Psoas muscle (tissue), 8 donors: ENCODE data around the gene RCHY1. TPM values are rescaled to one million over a fixed set of nuclear protein-coding genes. Genes with fewer than 3 reads are reported as not detected.
"Not testable (repeated sequence)": the region's sequence is repeated elsewhere in the genome, so short reads cannot be mapped to it uniquely, and the experiment has no call there.

Experiments used
- ATAC-seq, 4 donors: fragments of 200-7000 bp; cut with Tn5 transposase; one replicate each; pipeline ENCODE4 v1.9.1; 2020; ENCODE audit warnings: moderate library complexity in 3 of 4, mild to moderate bottlenecking in 2 of 4
- DNase-seq, 2 donors: peaks; one replicate each; pipeline ENCODE4 v3.0.0-alpha.2; 2020
- H3K27ac ChIP-seq: fragments of 200-600 bp; one replicate; pipeline ENCODE4 v1.8.0; 2022
- H3K27me3 ChIP-seq, 3 donors: fragments of 200-600 bp in 1 of 3; one replicate each; pipeline versions ENCODE4 v1.6.1 to v1.8.0; 2013 to 2022; ENCODE audit warnings: low read length in 2 of 3, mild to moderate bottlenecking in 2 of 3, moderate library complexity in 1 of 3; ENCODE audit not compliant: insufficient read depth in 3 of 3
- H3K36me3 ChIP-seq, 2 donors: fragments of 200-600 bp in 1 of 2; one replicate each; pipeline versions ENCODE4 v1.6.1 to v1.8.0; 2013 to 2022; ENCODE audit warnings: low read depth in 1 of 2, mild to moderate bottlenecking in 1 of 2, moderate library complexity in 1 of 2; ENCODE audit not compliant: insufficient read depth in 1 of 2
- H3K4me1 ChIP-seq: fragments of 200-600 bp; one replicate; pipeline ENCODE4 v1.8.0; 2022
- H3K4me3 ChIP-seq: fragments of 200-600 bp; one replicate; pipeline ENCODE4 v1.8.0; 2022; ENCODE audit warnings: mild to moderate bottlenecking
- H3K9me3 ChIP-seq: fragments of 200-600 bp; one replicate; pipeline ENCODE4 v1.8.0; 2022
- CTCF ChIP-seq: fragments of 200-600 bp; IDR thresholded peaks from one replicate; pipeline ENCODE4 v1.8.0; 2022; ENCODE audit warnings: antibody characterized with exemption
- WGBS, 3 donors: extraction: QIAGEN DNeasy Blood & Tissue Kit; methylation state at CpG; one replicate each; pipeline versions ENCODE4 v1.1.6 to v1.1.7; 2013; 5-methylcytosine and 5-hydroxymethylcytosine counted together
- intact Hi-C, 2 donors: fragments of 100-400 bp; cut with DNase I; formaldehyde crosslinking; loops; one replicate each; pipeline versions ENCODE4 v1.11.0 to v1.14.2; 2022
- polyA plus RNA-seq, 3 donors: library from polyadenylated mRNA; stranded (reverse); fragments of 200-250 nt; gene quantifications; one replicate each; pipeline ENCODE4 v1.2.3, GENCODE V29; 2013
- total RNA-seq, 4 donors: library from RNA; stranded (reverse); fragmentation: NEBNext Ultra II Directional in 2 of 4; extraction: Animal tissue kit (Norgen Biotek cat#: 25700) in 2 of 4; gene quantifications; one replicate each; pipeline versions ENCODE4 v1.2.1 to v1.2.4, GENCODE V29; 2021 to 2023
- donor health status: healthy with polysubstance abuse.
- donor health status: DM: no; HTN: no; CAD: no; lungs with moderate emphysema.
- donor health status: Bipolar disorder and iron deficiency.
- donor health status: healthy.
- donor health status: DM: yes; HTN: yes; CAD: no.
- donor health status: DM: no; HTN: no; CAD: no.
- donor health status: DM: no; HTN: no; CAD: no.
- donor health status: DM: yes; HTN: yes; CAD: no.

The RCHY1 gene
- total and polyA plus RNA-seq, 7 donors = 15.6 to 50.7 (median 28.2) TPM

GRCh38 chr4:75542824-75543223 lies 28.6 kb upstream of the RCHY1 start:
- Histone ChIP-seq H3K27ac (no peak overlapping the region), H3K36me3 (peaks cover 10 to 60% of the 10 kb centered on the region in 2 donors), H3K27me3 (no peaks in the 10 kb centered on the region), H3K4me1 (no peaks in the 10 kb centered on the region), H3K9me3 (no peaks in the 10 kb centered on the region), H3K4me3 (no peak overlapping the region)
- intact Hi-C loops = no loop called here
- DNase-seq (no peak), ATAC-seq (no peak)
- no peak for TF ChIP-seq CTCF

- H3K4me3 ChIP-seq, H3K27ac ChIP-seq, H3K4me1 ChIP-seq, DNase-seq, ATAC-seq, H3K9me3 ChIP-seq, H3K27me3 ChIP-seq, intact Hi-C loops: not testable (repeated sequence)
- 92 to 93% (median 92%) methylated on average over 6 of the region's 6 CpGs for WGBS, 3 donors
- peaks cover 5 to 35% of the 10 kb centered on the region in 2 donors for H3K36me3 ChIP-seq
Observed at GRCh38 chr4:75537308-75537707, 23.1 kb upstream of the RCHY1 start.

GRCh38 chr4:75533926-75534325 lies 19.7 kb upstream of the RCHY1 start:
- DNase-seq, H3K27ac ChIP-seq, H3K9me3 ChIP-seq, intact Hi-C loops, H3K27me3 ChIP-seq, ATAC-seq, H3K4me3 ChIP-seq, H3K4me1 ChIP-seq: not testable (repeated sequence)
- peaks cover 8 to 39% of the 10 kb centered on the region in 2 donors for H3K36me3 ChIP-seq

GRCh38 chr4:75533339-75533887 lies 19.2 kb upstream of the RCHY1 start:
- ATAC-seq, H3K4me3 ChIP-seq, DNase-seq, H3K27ac ChIP-seq, H3K4me1 ChIP-seq, intact Hi-C loops, H3K27me3 ChIP-seq, H3K9me3 ChIP-seq: not testable (repeated sequence)
- WGBS, 3 donors = 95 to 96% (median 96%) methylated on average over 4 of the region's 4 CpGs
- peaks cover 3 to 39% of the 10 kb centered on the region in 2 donors for H3K36me3 ChIP-seq

GRCh38 chr4:75531536-75532143 lies 17.4 kb upstream of the RCHY1 start:
- H3K9me3 ChIP-seq, ATAC-seq, DNase-seq, intact Hi-C loops, H3K27ac ChIP-seq, H3K4me1 ChIP-seq, H3K27me3 ChIP-seq, H3K4me3 ChIP-seq: not testable (repeated sequence)
- 75 to 98% (median 92%) methylated on average over 7 of the region's 7 CpGs for WGBS, 3 donors
- peaks cover 3 to 50% of the 10 kb centered on the region in 2 donors for H3K36me3 ChIP-seq

- 93 to 97% (median 94%) methylated on average over 2 of the region's 2 CpGs for WGBS, 3 donors
- Histone ChIP-seq H3K4me3 (no peak overlapping the region), H3K36me3 (peaks cover 3 to 59% of the 10 kb centered on the region in 2 donors), H3K27ac (no peak overlapping the region), H3K4me1 (no peaks in the 10 kb centered on the region), H3K27me3 (no peaks in the 10 kb centered on the region), H3K9me3 (no peaks in the 10 kb centered on the region)
- intact Hi-C loops = no loop called here
- no peak for ATAC-seq
- no peak for DNase-seq
- TF ChIP-seq CTCF = no peak
Observed at GRCh38 chr4:75530556-75531322, 16.5 kb upstream of the RCHY1 start.
